HG03175 (cell line): ENCODE results near the gene IRX4.
"Not testable (repeated sequence)": the region's sequence is repeated elsewhere in the genome, so short reads cannot be mapped to it uniquely, and the experiment has no call there.

Experiments
- ATAC-seq: cut with Tn5 transposase; IDR thresholded peaks from one replicate; pipeline ENCODE4 v1.9.1; 2021; ENCODE audit warnings: mild to moderate bottlenecking, moderate library complexity; ENCODE audit not compliant: unreplicated experiment

The IRX4 gene

DNA sequence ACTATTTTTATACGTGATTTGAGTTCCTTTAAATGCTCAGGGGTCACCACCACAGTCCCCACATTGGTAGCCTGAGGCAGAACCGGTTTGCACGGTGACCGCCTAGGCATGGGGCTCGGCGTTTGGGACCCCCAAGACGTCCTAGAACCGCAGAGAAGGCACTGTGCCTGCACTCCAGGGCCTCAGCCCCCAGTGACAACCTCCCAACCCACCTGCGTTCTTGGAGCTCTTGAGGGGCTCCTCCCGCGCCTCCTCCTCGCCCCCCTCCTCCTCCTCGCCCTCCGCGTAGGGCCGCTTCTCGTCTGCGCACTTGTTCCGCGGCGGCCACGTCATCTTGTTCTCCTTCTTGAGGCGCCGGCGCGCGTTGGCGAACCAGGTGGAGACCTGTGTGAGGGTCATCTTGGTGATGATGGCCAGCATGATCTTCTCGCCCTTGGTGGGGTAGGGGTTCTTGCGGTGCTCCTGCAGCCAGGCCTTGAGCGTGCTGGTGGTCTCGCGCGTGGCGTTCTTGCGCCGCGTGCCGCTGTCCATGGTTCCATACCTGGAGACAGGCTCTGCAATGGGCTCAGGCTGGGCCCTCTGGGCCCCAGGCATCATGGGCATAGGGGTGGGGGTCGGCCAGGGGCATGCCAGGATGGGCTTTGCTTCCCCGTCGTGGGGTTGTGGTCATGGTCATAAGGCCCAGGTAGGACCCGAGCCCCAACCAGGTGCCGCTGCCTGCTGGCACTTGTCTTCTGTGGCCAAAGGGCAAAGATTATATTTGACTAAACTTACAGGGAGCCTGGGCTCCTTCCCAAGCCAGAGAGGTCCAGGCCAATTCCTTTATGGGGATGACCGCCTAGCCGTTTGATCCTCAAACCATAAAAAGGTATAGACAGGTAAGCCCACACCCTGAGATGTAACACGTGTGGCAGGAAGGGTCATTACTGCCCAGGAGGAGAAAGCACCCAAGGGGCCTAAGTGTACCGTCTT, 3.1 kb downstream of the IRX4 start:
- no peak for ATAC-seq

DNA sequence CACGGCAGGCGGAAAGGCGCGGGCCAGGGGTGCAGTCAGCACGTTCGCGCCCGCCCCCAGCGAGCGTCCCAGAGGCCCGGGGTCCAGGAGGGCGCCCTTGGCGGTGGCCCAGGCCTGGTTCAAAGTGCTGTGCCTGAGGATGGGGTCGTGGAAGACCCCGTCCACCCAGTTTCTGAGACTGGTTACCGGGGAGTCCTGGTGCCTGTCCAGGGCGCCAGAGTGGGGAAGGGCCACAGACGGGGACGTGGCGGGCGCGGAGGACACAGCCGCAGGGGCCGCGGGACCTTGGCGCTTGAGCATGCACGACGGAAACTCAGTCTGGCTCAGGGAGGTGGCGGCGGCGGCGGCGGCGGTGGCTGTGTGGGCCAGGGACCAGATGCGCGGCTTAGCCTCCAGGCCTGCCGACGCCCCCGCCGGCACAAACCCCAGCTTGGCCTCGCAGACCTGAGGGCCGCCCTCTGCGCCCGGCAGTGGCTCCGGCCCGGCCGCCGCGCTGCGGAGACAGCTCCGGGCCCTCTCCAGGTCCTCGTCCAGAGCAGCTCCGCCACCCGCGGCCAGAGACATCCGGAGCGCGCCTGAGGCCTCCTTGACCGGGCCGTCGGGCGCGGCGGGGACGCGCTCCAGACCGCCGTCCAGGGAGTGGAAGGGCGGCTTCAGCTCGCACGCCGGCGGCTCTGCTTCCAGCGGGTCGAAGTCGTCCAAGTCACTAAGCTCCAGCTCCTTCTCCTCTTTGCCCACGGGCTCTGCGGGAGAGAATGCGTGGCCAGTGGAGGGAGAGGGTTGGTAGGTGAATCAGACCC, 4.5 kb downstream of the IRX4 start:
- ATAC-seq = no peak

DNA sequence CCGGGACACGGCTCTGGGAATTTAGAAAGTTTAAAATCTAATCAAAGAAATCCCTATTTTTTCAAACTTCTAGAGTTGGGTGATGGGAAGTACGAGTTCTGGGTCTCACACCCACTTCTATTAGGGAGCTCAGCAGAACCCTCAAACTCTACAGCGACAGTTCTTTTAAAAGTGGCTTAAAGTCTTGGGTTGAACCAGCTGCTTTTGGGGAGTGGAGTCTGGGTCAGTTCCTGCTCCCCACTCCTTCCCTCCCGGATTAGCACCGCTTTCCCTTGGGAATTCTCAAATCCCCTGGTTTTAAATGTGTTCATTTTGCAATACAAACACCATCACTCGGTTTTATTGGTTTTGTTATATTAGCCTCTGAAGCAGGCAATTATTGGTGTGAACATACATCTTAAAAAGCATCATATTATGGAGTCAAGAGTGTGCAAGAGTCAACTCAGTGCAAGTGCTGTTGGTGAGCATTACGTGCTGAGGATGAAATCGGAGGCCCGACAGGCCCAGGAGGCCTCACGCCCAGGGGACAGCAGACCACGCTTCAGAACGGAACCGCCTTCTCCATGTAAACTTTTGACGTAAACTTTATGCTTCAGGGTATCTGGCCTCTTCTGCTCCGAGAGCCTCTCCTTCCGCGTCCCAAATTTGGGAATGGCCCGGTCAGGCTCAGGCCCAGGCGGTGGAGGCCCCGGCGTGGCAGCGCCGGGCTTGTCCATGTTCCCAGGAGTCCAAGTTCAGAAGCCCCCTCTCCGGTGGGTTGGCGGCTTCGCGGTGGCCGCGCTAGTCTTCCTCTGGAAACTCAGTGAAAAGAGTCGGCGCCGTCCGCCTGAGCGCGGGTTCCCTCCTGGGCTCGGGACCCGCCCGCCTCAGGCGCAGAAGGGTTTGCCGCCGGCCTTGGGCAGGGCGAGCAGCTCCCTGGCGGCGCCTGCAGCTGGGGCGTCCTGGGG, 5.3 kb downstream of the IRX4 start:
- no peak for ATAC-seq

DNA sequence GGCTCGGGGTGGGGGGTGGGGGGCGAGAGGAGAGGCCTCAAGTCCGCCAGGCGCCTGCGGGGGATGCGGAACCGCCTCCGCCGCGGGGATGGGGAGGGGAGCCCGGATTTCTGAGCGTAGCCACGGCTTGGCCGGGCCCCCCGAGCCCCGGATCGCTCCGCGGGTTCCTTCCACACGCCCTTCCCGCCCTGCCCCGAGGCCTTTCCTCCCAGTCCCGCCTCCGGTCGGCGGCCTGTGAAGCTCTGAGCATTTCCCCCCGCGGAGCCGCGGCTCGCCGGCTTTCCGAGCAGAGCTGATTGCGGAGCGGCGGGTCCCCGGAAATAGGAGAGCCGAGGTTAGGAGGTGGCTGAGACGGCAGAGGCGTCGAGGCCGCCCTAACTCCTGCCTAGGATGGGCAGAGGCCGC, 6.1 kb downstream of the IRX4 start:
- ATAC-seq = no peak

DNA sequence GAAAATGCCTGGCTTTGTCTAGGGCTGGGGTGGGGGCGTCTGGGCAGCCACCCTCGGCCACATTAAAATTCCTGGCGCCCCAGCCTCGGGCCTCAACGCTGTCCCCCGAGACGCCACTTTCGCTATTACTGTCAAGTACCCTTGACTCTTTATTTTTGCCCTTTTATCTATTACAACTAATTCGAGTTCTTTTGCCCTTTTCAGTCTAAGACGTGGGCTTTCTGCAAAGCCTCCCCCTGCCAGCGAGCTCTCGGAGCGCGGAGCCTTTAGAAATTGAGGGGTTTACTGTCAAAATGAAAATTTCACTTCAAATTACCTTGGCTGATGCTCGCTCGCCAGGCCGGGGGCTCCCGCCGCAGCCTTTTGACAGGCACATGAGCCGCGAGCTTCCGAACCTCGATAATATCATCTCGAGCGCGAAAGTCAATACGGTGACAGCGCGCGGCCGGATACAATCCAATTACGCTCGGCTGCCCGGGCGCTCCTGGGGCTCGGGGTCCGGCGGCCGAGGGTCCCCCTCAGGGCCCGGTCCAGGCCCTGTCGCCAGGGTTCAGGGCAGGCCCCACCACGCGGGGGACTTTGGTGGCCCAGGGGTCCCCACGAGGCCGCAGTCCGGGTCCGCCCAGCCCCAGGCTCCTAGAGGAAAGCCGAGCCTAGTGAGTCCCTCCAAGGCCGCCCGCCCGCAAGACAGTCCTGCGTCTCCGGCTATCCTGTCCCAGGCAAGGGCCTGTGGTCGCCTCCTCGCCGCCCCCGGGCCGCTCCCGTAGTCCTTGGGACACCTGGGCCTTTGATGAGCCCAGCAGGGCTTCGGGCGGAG, 6.7 kb downstream of the IRX4 start:
- ATAC-seq = no peak

DNA sequence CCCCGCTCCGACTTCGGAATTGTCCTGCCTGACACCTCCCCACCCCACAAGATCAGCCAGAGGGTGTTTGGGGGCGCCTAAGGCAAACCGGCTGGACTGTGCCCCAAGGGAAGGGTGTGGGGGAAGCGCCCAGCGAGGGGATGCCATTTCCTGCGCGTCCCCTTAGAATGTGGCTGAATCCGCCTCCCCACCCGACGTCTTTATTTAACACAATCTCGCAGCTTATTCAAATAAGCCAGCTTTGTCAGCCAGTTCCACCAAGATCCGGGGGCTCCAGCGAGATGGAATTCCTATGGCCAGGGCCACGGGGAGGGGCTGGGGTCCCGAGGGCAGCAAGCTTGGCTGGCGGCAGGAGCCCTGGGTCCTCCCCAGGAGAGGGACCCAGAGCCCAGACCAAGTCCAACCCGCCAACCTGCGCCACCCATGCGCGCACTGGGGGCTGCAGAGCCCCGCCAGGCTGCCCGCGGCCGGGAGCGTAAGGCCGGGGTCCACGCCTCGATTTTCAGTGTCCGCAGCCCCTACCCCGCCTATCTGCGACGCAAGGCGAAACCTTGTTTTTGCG, 7.4 kb downstream of the IRX4 start:
- no peak for ATAC-seq

DNA sequence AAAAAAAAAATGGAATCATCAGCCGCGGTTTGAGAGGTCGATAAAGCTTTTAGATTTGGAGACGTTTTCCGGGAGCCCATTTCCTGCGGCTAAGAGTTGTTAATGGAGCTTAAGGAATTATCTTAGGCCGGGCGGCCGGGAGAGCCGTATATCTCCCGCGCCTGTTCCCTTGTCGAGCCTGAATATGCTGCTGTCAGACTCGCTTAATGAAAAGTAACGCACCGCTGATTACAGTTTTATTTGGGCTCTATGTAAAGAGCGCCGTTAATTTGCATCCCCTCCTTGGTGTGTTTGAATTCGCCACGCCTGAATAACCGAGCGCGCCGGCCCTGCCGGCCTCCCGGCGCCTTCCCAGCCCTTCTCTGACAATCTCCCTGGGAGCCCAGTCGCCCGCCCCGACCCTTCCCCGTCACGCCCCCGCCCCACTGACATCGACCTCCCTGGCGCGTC, 7.9 kb downstream of the IRX4 start:
- no peak for ATAC-seq

DNA sequence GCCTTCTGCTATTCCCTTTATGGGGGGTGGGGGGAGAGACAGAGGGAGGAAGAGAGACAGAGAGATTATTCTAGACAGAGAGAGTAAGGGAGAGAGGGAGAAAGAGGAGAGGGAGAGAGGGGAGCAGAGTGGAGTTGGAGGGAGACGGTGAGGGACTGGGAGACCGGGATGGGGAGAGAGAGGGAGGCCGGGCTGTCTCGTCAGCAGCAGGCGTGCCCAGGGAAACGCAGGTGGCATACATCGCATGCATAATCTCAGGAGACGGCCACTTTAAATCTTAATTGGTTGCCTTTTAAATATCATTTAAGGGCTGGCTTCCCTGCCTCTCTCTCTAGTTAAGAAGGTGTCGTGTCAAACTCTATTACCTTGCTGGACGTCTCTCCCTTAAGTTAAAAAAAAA, 8.4 kb downstream of the IRX4 start:
- no peak for ATAC-seq

DNA sequence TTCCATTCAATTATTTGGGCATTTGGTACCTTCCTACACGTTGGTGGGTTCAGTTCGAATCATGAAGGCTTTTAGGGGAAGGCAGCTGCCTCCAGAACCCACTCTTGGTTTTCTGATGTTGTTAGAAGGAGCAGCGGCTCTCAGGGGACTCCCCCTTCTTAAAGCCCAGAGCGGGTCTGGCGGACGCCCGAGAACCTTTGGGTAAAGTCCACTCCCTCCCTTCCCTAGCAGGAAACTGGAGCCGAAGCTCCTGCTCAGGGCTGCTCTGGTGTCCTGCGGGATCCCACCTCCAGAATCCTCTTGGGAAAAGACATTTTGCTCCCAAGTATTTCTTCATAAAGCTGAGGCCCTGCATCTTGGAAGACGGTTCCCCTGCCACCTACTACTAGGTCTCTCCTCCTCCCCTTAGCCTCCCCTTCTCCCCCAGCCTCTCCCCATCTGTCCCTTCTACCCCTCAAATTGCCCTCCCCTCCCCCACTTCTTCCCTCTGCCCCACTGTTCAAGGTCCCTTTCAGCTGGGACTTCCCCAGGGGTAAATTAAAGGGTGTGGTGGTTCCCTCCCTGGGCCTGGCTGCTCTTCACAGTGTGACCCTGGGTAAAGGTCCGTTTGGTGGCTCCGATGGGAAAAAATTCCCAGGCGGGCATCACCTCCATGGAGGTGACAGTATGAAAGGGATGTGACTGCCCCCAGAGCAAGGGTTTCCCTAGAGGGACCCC, 9.3 kb downstream of the IRX4 start:
- ATAC-seq = no peak

DNA sequence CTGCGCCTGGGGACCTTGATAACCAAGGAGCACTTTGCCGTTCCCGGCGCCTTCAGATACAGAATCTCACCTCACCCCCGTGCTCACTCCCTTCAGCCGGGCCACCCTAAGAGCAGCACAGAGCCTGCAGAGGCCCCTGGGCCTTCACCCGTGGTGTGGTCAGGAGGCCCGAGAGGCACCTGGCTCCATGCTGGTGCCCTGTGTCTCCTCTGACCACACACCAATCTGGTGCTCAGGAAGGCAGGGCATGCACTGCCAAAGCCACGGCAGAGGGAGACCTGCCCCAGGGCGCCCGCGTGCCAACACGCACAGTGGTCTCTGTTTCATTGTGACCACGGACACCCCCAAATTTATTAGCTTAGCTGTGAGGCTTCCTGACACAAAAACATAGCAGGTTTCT, 11.3 kb downstream of the IRX4 start:
- no peak for ATAC-seq

DNA sequence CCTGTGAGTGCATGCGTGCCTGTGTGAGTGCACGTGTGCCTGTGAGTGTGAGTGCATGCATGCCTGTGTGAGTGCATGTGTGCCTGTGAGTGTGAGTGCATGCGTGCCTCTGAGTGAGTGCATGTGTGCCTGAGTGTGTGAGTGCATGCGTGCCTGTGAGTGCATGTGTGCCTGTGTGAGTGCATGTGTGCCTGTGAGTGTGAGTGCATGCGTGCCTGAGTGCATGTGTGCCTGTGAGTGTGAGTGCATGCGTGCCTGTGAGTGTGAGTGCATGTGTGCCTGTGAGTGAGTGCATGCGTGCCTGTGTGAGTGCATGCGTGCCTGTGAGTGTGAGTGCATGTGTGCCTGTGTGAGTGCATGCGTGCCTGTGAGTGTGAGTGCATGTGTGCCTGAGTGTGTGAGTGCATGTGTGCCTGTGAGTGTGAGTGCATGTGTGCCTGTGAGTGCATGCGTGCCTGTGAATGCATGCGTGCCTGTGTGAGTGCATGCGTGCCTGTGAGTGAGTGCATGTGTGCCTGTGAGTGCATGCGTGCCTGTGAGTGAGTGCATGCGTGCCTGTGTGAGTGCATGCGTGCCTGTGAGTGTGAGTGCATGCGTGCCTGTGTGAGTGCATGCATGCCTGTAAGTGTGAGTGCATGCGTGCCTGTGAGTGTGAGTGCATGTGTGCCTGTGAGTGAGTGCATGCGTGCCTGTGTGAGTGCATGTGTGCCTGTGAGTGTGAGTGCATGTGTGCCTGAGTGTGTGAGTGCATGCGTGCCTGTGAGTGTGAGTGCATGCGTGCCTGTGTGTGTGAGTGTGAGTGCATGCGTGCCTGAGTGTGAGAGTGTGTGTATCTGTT, 12.1 kb downstream of the IRX4 start:
- not testable (repeated sequence) for ATAC-seq

DNA sequence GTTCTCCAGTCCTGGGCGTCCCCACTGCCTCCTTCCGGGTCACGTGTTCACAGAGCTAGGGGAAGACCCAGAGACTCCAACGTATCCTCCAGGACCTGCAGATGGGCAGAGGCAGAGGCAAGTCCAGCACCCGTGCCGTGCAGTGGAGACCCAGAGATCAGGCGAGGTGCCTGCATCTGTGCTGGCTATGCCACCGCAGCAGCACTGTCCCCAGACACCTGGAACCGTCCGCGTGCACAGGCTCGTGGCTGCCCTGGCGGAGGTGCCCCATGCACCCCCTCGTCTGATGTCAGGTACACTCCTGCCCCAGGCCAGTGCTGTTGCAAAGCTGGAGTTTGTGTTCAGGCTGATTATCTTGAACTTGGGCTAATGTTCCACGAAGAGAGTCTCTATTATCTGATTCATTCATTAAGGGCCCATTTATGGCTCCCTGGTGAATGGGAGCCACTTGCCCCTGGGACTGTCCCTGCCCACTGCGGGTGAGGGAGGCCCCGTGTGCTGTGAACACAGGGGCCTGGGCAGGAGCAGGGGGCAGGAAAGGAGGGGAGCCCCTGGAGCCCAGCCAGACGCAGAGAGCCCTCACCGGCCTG, 13.7 kb downstream of the IRX4 start:
- ATAC-seq = no peak

DNA sequence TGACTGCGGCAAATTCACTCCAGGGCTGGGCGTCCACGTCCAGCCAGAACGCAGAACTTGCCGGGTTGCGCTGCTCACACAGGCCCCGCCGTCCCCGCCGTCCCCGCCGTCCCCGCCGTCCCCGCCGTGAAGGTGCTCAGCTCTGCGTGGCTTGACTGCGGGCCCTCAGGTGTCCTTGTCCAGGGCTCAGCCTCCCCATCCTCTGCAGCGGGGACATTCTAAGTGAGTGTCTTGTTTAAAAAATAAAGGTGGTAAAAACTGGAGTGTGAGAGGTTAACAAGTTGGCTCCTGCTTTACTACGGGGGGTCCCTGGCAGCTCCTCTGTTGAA, 14.9 kb downstream of the IRX4 start:
- ATAC-seq = no peak

DNA sequence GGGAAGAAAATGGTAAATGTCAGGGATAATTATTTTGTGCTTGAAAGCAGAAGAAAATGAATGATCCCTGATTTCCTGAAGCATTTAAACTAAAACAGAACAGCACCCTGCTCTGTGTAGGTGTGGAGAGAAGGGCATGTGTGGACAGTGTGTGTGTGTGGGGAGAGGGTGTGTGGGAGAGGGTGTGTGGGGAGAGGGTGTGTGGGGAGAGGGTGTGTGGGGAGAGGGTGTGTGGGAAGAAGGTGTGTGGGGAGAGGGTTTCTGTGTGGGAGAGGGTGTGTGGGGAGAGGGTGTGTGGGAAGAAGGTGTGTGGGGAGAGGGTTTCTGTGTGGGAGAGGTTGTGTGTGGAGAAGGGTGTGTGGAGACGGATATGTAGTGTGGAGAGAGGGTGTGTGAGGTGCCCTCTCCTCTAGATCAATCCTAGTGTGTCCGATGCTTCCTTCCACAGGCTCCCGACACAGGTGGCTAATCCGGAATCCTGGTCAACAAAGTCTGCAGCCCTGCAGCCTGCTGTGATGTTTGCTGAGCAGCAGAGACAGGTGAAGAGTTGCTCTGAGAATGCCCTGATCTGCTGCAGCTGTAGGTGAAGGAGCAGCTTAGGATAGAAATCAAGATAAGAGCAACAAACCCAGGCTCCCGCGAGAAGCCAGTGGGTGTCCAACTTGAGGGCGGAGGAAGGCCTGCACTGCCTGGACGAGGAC, 15.5 kb downstream of the IRX4 start:
- no peak for ATAC-seq

DNA sequence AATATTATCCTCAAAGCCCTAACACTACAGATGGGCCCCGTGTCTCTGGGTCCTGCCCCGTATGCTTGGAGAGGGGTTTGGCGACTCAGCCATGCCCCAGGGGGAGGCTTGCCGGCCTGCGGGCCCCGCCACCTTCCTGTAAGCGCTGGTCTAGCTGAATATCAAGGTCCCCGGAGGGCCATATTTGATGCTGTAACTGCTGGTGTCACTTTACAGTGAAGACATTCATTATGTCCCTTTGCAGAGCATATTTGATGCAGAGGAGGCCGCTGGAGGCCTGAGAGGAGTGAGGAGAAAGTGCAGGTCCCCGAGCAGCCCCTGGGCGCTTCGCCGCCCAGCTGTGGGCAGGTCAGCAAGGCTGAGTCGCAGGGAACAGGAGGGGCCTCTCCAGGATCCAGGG, 16.8 kb downstream of the IRX4 start:
- no peak for ATAC-seq

DNA sequence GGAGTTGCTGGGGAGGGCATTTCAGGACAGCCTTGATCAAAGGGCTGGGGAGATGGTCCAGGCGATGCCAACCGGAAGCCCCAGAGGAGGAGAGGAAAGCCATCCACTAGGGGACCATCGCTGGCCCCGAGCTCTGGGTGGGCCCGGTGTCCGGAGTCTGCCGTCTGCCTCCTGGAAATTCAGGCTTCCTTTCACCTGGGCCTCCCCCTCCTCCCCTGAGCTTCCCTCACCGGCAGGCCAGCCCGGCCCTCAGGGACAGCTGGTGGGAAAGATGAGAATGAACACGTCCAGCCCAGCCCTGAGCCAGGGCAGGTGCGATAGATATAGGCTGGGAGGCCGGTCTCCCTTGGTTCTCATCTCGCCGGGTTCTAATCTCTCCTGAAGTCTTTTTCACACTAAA, 17.2 kb downstream of the IRX4 start:
- ATAC-seq = no peak

DNA sequence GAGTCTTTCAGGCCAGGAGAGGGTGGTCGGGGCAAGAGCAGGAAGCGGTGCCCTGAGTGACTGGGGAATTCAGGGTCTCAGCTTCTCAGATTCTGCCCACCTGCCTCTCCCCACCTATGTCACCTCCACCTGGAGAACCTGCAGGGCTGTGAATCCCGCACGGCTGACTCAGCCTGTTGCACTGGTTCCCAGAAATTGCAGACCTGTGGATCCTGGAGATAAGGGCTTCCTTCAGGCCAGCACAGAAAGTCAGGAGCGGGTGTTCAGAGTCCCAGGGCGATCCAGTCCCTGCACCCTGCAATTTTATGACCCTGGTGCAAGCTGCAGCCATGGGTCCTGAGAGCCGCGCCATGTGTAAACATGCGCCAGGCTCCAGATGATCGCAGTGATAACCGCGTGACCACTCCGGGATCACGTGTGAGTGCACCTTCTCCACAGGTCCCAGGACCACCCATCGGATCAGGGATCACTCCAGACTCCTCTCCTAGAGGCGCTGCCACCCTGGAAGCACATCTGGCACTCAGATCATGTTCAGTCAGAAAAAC, 17.8 kb downstream of the IRX4 start:
- no peak for ATAC-seq
